Activated T-cell treated with anti-CD3 and anti-CD28 coated beads, Interleukin-2, amount 50 U/mL, for 48 hours (primary cell): Measurements from ENCODE around the gene ROR2.
"Not testable (repeated sequence)": the region's sequence is repeated elsewhere in the genome, so short reads cannot be mapped to it uniquely, and the experiment has no call there.

Experiments used
- DNase-seq, 2 experiments: peaks; one replicate each; pipeline ENCODE4 v3.0.0-alpha.2; 2020

Gene ROR2

DNA sequence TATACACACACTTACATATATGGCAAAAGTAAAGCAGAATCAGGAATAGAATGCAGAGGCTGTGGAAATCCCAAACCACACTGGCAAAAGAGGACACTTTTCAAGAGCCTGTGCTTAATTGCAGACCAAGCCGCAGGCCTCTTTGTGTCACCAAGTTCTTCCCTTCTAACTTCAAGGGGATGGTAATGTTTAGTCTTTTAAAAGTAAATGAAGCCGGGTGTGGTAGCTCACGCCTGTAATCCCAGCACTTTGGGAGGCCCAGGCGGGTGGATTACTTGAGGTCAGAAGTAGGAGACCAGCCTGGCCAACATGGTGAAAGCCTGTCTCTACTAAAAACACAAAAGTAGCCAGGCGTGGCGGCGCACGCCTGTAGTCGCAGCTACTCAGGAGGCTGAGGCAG is 28.7 kb downstream of the ROR2 start:
- DNase-seq: no peak

DNA sequence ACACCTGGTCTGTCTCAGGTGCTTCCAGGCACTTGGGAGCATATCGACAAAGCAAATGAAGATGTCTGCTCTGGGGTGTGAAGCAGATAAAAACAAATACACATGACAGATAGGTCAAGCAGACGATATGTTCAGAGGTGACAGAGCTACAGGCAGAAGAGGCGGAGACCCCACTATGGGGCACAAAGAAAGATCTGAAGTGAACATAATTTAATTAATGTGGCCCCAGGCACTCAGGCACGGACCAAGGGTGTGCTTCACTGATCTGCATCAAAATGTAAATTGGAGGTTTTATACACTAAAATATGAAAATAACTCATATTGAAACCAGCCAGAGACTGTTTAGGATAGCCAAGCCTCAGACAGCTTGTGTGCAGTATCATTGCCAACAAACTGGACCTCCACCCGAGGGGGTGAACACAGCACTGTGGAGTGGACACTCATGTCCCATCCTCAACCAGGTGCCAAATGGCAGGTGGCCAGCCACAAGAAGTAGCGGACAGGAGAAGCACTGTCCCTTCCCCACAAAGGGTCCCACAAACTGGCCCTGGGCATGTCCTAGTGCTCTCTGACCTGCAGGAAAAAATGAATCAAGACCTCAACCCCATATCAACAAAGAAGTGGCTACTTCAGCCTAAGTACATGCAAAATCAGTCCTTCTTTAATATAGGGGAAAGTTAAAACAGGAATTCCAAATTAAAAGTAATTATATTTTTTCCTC is 29.2 kb downstream of the ROR2 start:
- DNase-seq: no peak

DNA sequence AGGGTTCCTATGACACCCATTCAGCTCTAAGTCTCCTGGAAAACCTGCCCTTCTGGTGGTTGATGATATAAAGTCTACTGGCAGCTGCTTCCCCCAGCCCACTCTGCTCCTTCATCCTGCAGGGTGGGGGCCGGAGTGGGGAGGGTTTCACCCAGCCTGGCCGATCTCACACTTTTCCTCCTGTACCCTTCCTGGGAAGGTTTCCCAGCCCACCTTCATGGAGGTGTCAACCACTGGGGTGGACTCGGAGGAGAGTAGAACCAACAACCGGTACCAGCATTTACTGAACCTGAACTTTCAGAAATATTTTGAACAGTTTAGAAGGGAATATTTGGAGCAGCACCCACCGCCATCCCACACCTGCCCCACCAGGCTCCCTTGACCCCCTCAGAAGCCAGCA is 30.4 kb downstream of the ROR2 start:
- DNase-seq: no peak

DNA sequence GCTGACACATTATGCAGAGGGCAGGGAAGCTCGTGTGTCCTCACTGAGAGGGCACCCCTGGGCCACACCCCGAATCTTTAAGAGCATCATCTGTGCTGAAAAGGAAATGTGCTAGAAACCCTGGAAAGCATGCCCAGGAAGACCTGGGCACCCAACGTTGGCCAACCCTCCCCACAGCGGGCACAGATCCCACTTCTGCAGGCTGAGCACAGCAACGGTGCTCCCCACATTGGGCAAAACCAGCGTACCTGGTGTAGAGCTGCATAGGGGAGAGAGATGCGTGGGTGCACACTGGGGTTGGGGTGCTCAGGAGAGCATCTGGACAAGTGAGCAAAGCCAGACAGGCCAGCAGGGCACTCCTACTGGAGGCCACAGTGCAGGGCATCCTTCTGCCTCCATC is 32.6 kb downstream of the ROR2 start:
- no peak for DNase-seq

DNA sequence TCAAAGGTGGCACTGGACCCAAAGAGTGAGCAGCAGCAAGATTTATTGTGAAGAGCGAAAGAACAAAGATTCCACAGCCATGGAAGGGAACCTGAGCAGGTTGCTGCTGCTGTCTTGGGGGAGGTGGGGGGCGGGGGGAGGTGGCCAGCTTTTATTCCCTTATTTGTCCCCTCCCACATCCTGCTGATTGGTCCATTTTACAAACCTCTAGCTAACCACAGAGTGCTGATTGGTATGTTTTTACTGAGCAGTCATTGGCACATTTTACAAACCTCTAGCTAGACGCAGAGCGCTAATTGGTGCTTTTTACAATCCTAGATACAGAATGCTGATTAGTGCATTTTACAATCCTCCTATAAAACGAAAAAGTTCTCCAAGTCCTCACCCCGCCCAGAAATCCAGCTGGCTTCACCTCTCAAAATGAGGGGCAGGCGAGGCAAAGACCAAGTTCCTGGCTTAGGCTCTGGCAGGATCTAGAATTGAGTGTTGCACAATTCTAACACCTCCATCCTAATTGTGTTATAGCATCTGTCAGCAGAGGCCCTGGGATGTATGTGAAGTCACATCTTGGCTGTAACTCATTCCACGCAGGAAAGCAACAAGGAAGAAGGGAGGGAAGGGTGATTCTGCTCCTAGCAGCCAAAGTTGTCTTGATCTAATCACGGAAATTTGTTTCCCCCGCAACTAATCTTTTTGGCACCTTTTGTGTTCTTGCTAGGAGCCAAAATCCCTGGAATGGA is 34.3 kb downstream of the ROR2 start:
- no peak for DNase-seq

DNA sequence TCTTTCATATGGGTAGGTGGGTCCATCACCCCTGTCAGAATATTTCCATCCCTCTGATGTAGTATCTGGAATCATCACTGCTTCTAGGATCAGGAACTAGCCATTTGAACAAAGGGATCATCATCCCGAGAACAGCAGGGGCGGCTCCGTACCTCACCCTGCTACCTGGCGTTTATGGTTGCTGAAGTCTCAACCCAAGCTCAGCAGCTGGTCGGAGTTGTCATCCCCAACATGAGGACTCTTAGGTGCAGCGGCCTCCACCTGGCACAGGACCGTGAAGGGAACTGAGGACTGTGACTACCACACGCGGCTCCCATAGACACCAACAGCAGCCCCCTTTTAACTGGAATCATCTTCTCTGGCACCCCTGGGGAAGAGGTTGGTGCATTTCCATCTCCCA is 35.1 kb downstream of the ROR2 start:
- DNase-seq: no peak

DNA sequence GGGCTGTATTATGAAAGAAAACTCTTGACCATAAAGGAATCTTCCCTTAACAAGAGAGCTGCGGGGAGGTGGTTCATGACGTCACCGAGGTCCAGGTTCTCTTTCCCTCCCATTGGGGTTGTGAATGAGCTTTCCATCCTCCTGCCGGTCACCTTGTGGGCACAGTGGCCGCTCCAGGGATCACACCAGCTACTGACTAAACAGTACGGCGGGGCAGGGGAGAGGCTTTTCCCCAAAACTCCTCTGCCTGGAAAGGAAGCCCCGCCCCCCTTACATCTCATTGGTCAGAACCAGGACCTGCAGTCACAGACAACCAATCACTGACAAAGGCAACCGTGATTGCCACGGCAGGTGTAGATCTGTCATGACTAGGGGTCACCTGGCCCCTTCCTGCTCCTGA is 35.6 kb downstream of the ROR2 start:
- no peak for DNase-seq

DNA sequence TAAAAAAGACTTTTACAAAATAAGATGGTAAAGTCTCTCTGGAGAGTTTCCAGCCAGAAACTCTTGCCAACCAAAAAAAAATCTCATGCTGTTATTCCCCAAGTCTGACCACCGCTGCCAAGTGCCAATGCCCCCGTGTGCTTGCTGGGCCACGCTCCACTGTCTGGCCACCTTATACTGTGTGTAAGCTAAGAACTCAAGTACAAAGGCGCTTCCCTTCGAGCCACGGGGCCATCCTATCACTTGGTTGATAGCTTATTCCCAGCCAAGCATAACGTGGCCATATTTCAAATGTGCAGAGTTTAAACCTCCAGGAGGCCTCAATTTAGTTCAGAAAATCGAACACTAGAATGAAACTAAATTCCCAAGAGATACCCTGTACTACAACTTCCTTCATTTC is 36.0 kb downstream of the ROR2 start:
- no peak for DNase-seq

DNA sequence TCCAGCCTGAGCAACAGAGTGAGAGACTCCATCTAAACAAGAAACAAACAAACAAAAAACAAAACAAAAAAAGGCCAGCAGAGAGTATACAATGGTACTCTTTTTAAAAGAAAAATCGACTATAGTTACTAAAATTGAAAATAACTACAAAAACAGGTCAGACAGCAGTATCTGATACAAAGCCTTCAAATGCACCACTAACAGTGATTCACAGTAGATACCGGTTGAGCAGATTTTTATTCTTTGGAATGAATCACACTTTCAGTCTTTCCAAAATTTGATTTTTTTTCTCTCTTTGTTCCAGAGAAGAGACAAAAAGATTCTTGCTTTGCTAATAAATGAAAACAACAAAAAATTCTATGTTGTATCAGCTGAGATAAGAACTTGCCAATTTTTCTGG is 36.9 kb downstream of the ROR2 start:
- no peak for DNase-seq

DNA sequence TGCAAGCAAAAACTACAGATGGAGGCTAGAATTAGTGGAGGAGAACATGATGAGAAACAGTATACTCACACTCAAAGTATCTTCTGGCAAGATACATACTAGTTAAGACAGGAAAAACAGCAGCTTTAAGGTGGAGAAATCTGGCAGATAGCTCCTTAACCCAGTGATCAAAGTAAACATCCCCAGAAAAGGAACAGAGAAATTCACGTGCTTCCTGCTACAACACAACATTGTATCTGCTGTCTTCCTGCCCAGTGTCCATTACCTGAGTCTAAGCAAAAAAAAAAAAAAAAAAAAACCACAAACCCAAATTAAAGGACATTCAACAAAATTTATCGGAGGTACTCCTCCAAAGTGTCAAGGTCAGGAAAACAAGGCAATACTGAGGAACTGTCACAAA is 38.4 kb downstream of the ROR2 start:
- no peak for DNase-seq

DNA sequence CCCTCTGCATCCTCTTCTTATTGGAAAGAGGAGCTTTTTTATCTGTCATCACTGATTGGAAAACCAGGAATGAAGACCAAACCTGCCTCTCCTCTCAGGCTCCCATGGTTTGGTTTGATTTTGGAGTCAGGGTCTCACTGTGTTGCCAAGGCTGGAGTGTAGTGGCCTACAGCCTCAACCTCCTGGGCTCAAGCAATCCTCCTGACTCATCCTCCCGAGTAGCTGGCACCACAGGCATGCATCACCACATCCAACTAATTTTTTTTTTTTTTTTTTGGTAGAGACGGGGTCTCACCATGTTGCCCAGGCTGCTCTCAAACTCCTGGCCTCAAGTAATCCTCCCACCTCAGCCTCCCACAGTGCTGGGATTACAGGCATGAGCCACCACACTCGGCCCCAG is 40.8 kb downstream of the ROR2 start:
- DNase-seq: not testable (repeated sequence)

DNA sequence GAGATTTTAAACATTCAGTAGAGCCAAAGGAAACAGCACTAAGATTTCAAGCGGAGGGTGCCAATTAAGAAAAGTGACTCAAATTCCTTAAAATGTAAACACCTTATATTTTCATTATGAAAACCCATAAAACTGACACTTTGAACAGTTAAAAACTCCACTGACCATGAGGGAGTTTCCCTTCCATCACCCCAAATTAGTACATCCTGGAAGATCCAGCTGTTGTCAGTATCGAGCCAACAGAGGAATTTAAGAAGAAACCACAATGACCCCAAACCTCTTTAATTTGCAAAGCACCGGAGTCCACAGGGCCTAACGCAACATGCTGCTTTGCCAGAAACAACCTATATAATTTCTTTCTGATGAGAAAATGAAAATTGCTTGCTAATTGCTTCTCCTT is 41.3 kb downstream of the ROR2 start:
- no peak for DNase-seq

DNA sequence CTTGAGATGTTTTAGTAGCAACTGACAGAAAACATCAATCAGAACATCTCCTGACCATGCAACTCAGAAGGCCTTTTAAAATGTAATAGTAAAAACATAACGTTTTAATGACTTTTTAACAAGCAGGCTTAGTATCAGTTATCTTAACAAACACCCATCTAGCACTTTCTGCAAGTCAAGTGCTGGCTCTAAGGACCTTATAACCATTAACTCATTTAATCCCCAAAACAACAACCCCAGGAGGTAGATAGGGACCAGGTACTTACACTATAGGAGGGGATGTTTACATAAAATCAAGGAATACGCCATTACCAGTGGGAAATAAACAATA is 41.8 kb downstream of the ROR2 start:
- DNase-seq: no peak

DNA sequence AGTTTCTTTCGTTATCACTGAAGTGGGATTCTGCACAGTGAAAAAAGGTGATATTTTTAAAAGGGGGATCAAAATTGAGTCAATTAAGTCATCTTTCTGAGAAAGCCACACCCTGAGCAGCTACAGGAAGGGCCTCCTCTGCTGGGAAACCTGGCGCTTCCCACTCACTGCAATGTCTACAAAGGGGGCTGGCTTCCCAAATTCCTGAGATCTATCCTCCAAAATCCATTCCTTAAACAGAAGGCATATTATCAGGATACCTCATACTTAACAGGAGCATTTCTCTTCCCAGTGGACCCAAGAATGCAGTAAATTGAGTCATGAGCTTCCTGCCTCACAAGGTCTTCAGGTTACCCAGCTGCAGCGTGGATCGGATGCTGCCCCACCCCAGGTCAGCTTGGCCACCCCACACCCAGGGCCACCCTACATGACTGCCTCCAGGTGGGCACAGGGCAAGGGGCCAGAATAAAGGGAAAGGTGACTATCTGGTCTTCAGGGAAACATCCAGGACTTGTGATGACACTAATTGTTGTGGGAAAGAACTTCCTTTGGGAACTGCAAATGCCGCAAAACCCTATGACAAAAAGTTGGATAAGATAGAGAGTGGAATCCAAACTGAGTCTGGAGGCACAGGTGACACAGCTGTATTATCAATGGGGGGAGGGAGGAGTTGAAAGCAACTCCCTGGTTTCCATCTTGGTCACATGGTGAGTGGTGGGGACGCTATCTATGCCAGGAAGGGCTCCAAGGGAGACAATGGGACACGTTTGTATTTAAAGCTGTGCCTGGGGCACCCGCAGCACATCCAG is 42.3 kb downstream of the ROR2 start:
- no peak for DNase-seq

DNA sequence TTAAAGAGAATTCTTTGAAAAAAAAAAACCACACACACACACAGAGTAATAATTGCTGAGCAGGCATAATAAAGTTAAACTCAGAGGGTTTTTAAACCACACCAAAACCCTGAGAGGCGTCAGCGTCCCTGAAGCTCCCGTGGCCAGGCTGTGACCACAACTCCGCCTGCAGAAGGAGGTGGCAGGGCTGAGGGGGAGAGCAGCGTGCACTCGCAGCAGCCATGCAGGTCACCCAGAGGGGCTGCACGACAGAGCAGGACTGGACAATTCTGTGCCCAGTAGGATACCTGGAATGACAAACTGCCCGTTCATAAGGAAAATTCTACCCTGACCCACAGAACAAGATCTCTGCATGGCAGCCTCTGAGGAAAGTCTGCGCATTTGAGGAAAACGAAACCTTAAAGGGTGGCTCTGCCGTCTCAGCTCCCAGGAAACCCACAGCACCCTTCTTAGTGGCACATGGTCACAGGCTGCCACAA is 44.0 kb downstream of the ROR2 start:
- peak; percentile 50 to 60 for DNase-seq

DNA sequence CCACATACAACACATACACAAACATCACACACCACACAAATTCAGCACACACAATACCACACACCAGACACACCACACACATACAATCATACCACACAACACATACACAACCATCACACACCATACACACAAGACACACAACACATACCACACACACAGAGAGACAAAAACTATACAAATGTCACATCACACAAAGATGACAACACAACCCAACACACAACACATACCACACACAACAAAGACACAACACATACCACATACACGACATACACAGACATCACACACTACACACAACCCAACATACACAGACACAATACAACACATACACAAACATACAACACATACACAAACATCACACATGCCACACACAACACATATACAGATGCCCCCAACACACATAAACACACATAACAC is 44.8 kb downstream of the ROR2 start:
- no peak for DNase-seq

DNA sequence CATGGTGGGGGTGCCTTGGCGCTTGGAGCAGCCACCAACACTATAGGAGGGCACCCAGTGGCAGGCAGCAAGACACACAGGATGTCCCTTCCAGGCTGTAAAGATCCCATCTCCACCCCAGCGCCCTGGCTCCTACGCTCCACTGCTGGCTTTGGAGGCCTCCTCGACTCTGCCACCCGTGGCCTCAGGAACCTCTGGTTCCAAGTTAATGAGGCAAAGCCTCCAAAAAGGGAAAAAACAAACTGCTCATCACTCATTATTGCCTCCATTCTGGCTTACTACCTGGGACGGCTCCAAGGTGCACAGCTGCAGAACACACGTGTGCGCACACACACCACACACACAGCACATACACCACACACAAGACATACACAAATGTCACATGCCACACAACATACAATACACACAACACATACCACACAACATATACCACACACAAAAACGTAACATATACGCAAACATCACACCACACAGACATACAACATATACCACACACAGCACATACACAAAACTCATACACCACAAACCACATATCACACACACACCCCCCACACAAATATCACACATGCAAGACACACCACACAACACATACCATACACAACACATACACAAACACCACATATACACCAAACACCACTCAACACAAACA is 45.3 kb downstream of the ROR2 start:
- DNase-seq: no peak

DNA sequence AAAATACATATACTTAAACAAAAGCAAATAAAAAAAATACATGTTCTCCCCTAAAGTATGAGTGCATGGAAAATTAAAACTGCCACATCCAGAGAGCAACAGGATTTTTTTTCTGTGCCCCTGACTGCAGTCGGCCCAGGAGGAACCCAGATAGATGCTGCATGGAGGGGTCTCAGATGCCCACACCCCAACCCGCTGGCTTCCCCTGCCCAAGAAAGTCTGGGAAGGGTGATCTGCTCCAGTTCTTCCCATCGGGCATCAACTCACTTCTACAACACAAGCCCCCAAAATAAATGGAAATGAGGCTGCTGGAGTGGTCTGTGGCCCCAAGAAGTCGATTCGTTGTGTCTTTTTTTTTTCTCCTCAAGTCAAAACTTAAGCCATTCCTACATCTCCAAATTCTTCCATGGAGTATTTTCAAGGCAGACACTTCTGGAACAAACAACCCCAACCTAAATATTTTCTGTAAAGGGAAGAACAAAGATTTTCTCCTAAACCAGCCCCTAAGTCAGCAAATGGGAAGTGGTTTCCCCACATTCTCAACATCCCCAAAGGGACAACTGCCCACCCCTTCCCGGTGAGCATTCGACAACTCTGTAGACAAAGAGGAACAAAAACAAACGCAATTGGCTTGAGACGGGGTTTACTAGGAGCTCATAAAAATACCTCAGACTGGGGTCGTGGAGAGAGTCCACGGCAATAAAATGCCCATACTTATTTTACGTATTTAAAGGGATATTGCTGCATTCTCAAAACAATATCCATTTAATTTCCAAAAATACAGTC is 46.7 kb downstream of the ROR2 start:
- DNase-seq: no peak

DNA sequence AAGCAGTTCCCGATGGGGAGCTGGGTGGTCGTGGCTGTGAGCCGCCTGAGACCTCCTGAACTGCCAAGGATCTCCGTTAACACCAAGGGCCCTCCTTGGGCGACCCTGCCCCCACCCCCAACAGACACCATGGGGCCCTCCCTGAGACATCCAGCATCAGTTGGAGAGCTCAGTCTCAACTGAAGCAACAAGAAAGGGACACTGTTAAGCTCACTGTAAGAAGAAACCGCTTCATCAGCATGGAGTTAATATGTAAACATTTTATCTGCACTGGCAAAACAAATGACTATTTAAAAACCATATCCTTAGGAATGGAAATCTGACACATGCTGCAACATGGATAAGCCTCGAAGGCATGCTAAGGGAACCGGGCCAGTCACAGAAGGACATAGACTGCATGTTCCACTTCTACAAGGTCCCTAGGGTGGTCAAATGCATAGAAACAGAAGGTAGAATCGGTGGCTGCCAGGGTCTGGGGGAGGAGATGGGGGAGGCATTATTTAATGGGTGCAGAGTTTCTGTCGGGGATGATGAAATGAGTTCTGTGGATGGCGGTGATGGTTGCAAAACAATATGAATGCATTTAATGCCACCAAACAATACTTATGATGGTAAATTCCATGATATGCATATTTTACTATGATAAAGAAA is 47.4 kb downstream of the ROR2 start:
- no peak for DNase-seq

DNA sequence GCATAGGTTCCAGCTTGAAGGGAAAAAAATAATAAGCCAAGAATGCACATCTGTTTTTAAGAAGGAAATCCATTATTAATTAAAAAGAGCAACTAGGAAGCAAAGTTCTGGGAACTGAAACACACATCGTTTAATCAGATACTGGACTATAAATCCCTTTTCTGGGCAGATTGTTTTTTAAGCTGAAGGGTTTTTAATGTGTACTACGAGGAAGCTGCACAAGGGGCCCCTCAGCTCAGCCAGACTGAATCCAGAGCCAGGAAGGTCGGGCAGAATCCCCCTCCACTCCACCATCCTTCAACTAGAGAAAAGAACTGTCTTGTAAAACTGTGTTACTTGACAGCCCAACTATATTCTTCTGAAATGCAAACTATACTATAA is 49.2 kb downstream of the ROR2 start:
- DNase-seq: no peak

DNA sequence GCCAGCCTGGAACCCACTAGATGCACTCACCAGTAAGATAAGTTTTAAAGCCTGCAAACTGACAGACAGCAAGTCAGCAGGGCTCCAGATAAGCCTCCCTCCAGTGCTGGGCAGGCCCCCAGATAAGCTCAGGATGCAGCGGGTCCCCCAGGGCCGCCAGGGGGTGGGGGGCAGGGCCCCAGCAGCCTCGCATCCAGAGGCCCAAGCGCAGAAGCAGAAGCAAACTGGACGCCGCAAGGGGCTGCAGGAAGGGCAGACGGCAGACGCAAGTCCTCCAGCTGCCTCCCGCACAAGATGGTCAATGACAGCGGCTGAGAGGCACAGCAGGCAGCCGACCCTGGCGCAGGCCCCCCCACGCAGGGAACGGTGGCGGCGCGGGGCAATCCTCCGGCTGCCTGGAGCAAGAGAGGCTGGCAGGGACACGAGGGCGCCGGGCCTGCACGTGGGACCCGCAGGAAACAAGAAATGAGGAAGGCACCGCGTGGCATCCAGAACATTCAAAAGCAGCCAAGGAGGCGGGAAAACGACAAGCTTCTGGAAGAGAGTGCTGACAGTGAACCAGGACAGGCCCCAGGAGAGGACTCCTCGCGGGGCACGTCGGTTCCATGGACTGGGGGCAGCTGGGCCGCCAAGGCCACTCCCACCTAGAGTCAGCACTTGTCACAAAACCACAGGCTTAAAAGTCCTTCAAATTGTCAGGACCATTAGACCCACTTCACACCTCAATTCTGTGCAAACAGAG is 49.8 kb downstream of the ROR2 start:
- no peak for DNase-seq
